Neural cell (in vitro differentiated cells): ENCODE results near the gene POLQ. TPM values are rescaled to one million over a fixed set of nuclear protein-coding genes. Genes with fewer than 3 reads are reported as not detected.
"Not testable (repeated sequence)": the region's sequence is repeated elsewhere in the genome, so short reads cannot be mapped to it uniquely, and the experiment has no call there.

Source experiments
- H2AFZ ChIP-seq: fragments of 200-600, 300-800 bp; sonication (generic), shearing (Covaris generic); 2 replicates; pipeline ENCODE4 v1.6.0; 2014; ENCODE audit warnings: low read depth, mild to moderate bottlenecking, antibody characterized with exemption, low read length, moderate library complexity
- H3F3A ChIP-seq: fragments of 200-600 bp; shearing (Covaris generic); 2 replicates; pipeline ENCODE4 v1.6.1; 2016; ENCODE audit warnings: mild to moderate bottlenecking, moderate library complexity, mixed read lengths, antibody characterized with exemption, low read length; ENCODE audit not compliant: insufficient read depth, poor library complexity, severe bottlenecking
- H3K27ac ChIP-seq: fragments of 200-600, 300-800 bp; sonication (generic), shearing (Covaris generic); 2 replicates; pipeline ENCODE4 v1.5.1; 2014; ENCODE audit warnings: mild to moderate bottlenecking, low read length, moderate library complexity
- H3K27me3 ChIP-seq: fragments of 300-800, 200-600 bp; sonication (generic), shearing (Covaris generic); 2 replicates; pipeline ENCODE4 v1.6.0; 2014; ENCODE audit warnings: mild to moderate bottlenecking, low read depth, low read length, moderate library complexity; ENCODE audit not compliant: insufficient read depth
- H3K36me3 ChIP-seq: fragments of 300-800, 200-600 bp; sonication (generic), shearing (Covaris generic); 2 replicates; pipeline ENCODE4 v1.5.1; 2014; ENCODE audit warnings: mild to moderate bottlenecking, antibody characterized with exemption, low read length, moderate library complexity; ENCODE audit not compliant: insufficient read depth
- H3K4me2 ChIP-seq: fragments of 300-800, 200-600 bp; sonication (generic), shearing (Covaris generic); 2 replicates; pipeline ENCODE4 v1.6.0; 2014; ENCODE audit warnings: mild to moderate bottlenecking, low read length
- H3K4me3 ChIP-seq: fragments of 300-800, 200-600 bp; sonication (generic), shearing (Covaris generic); 2 replicates; pipeline ENCODE4 v1.5.1; 2014; ENCODE audit warnings: mild to moderate bottlenecking, low read length, moderate library complexity
- H3K79me2 ChIP-seq: fragments of 200-600 bp; shearing (Covaris generic); replicated peaks from 2 replicates; pipeline ENCODE4 v1.6.0; 2014; ENCODE audit warnings: mild to moderate bottlenecking, low read length, moderate library complexity; ENCODE audit not compliant: insufficient read depth
- H3K9ac ChIP-seq: fragments of 300-800, 200-600 bp; sonication (generic), shearing (Covaris generic); 2 replicates; pipeline ENCODE4 v1.6.1; 2016; ENCODE audit warnings: mild to moderate bottlenecking, low read length, mixed read lengths
- H3K9me2 ChIP-seq: fragments of 200-600 bp; shearing (Covaris generic); 2 replicates; pipeline ENCODE4 v1.6.1; 2016; ENCODE audit warnings: mild to moderate bottlenecking, low read length, mixed read lengths; ENCODE audit not compliant: insufficient read depth
- H3K9me3 ChIP-seq: fragments of 200-600, 300-800 bp; sonication (generic), shearing (Covaris generic); 2 replicates; pipeline ENCODE4 v1.6.1; 2016; ENCODE audit warnings: mild to moderate bottlenecking, mixed run types, low read length, moderate library complexity, mixed read lengths
- H4K20me1 ChIP-seq: fragments of 200-600 bp; shearing (Covaris generic); 2 replicates; pipeline ENCODE4 v1.6.1; 2016; ENCODE audit warnings: mild to moderate bottlenecking, mixed run types; ENCODE audit not compliant: insufficient read depth
- CTCF ChIP-seq: fragments of 450-650 bp; IDR thresholded peaks from 2 replicates; pipeline ENCODE4 v1.5.1; 2014; ENCODE audit warnings: antibody characterized with exemption, mild to moderate bottlenecking, moderate library complexity; ENCODE audit not compliant: poor library complexity, severe bottlenecking
- EP300 ChIP-seq: fragments of 450-650 bp; conservative IDR thresholded peaks from 2 replicates; pipeline ENCODE4 v1.6.1; 2014; ENCODE audit warnings: antibody characterized with exemption, mild to moderate bottlenecking, moderate library complexity; ENCODE audit not compliant: poor library complexity, severe bottlenecking
- EZH2 ChIP-seq: fragments of 200-600, 300-800 bp; shearing (Covaris generic), sonication (generic); IDR thresholded peaks from 2 replicates; pipeline ENCODE4 v1.6.1; 2014; ENCODE audit warnings: antibody characterized with exemption, low read length, borderline replicate concordance, mild to moderate bottlenecking; ENCODE audit not compliant: insufficient read depth, poor library complexity, severe bottlenecking
- MXI1 ChIP-seq: fragments of 450-650 bp; conservative IDR thresholded peaks from 2 replicates; pipeline ENCODE4 v1.6.1; 2014; ENCODE audit warnings: antibody characterized with exemption, mild to moderate bottlenecking; ENCODE audit not compliant: poor library complexity, severe bottlenecking
- POLR2AphosphoS5 ChIP-seq: IDR thresholded peaks from 2 replicates; pipeline ENCODE4 v1.6.1; 2012
- RAD21 ChIP-seq: fragments of 450-650 bp; conservative IDR thresholded peaks from 2 replicates; pipeline ENCODE4 v1.6.1; 2014; ENCODE audit warnings: antibody characterized with exemption, mild to moderate bottlenecking, moderate library complexity
- SMC3 ChIP-seq: fragments of 450-650 bp; conservative IDR thresholded peaks from 2 replicates; pipeline ENCODE4 v1.6.1; 2014; ENCODE audit warnings: antibody characterized with exemption, mild to moderate bottlenecking, moderate library complexity; ENCODE audit not compliant: poor library complexity
- TAF1 ChIP-seq: IDR thresholded peaks from 2 replicates; pipeline ENCODE4 v1.6.1; 2012; ENCODE audit warnings: low read depth
- polyA plus RNA-seq: library from polyadenylated mRNA; depleted of rRNA; stranded (reverse); fragments of >200 nt; gene quantifications from 2 replicates; pipeline ENCODE4 v1.2.3, GENCODE V29; 2014
- TF ChIP-seq, protein P1 (sequence below): IDR thresholded peaks from 2 replicates; pipeline ENCODE4 v1.6.1; 2012; ENCODE audit warnings: borderline replicate concordance

The POLQ gene
- polyA plus RNA-seq, 1 donor from 2014 or later, result 0.10 TPM

DNA sequence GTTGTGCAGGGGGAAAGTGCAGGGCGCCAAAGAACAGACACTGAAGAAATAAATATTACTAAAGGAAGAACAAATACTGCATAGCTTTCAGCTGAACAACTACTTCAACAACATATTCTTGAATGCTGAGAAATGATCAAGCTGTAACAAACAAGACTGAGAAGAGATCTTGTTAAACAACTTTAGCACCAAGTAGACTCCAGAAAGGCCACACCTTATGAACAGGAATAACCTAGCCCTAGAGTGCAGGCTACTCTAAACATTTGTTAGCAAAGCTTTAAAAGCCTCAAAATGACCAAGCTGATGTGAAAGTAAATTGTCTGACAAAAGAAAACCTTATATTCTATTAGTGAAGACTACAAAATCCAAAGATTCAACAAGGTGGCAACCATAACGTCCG lies 83.2 kb downstream of the POLQ start:
- Histone ChIP-seq H3K4me2 (no peak overlapping the region), H3K9ac (no peak overlapping the region), H3K79me2 (no peaks in the 10 kb centered on the region), H3K27me3 (no peaks in the 10 kb centered on the region), H3K36me3 (no peaks in the 10 kb centered on the region), H3K27ac (no peak overlapping the region), H3K4me3 (no peak overlapping the region), H2AFZ (no peak overlapping the region), H4K20me1 (no peaks in the 10 kb centered on the region), H3K9me2 (no peaks in the 10 kb centered on the region), H3F3A (no peaks in the 10 kb centered on the region), H3K9me3 (no peaks in the 10 kb centered on the region)
- TF ChIP-seq EZH2 (no peak), POLR2AphosphoS5 (no peak), CTCF (no peak)
- TF ChIP-seq, protein P1, sequence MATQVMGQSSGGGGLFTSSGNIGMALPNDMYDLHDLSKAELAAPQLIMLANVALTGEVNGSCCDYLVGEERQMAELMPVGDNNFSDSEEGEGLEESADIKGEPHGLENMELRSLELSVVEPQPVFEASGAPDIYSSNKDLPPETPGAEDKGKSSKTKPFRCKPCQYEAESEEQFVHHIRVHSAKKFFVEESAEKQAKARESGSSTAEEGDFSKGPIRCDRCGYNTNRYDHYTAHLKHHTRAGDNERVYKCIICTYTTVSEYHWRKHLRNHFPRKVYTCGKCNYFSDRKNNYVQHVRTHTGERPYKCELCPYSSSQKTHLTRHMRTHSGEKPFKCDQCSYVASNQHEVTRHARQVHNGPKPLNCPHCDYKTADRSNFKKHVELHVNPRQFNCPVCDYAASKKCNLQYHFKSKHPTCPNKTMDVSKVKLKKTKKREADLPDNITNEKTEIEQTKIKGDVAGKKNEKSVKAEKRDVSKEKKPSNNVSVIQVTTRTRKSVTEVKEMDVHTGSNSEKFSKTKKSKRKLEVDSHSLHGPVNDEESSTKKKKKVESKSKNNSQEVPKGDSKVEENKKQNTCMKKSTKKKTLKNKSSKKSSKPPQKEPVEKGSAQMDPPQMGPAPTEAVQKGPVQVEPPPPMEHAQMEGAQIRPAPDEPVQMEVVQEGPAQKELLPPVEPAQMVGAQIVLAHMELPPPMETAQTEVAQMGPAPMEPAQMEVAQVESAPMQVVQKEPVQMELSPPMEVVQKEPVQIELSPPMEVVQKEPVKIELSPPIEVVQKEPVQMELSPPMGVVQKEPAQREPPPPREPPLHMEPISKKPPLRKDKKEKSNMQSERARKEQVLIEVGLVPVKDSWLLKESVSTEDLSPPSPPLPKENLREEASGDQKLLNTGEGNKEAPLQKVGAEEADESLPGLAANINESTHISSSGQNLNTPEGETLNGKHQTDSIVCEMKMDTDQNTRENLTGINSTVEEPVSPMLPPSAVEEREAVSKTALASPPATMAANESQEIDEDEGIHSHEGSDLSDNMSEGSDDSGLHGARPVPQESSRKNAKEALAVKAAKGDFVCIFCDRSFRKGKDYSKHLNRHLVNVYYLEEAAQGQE, result no peak

GRCh38 chr3:121451752-121452151 lies 94.0 kb downstream of the POLQ start:
- H3K9ac ChIP-seq, H3K9me2 ChIP-seq, H3K36me3 ChIP-seq, H3K4me3 ChIP-seq, H2AFZ ChIP-seq, H3K27ac ChIP-seq, H3K4me2 ChIP-seq, H3F3A ChIP-seq, H3K79me2 ChIP-seq, H3K9me3 ChIP-seq, H3K27me3 ChIP-seq, H4K20me1 ChIP-seq: not testable (repeated sequence)

- Histone ChIP-seq H3K4me2 (no peak overlapping the region), H3K9me3 (no peaks in the 10 kb centered on the region), H2AFZ (no peak overlapping the region), H3K79me2 (no peaks in the 10 kb centered on the region), H3K36me3 (no peaks in the 10 kb centered on the region), H3F3A (no peaks in the 10 kb centered on the region), H4K20me1 (no peaks in the 10 kb centered on the region), H3K4me3 (no peak overlapping the region), H3K9ac (no peak overlapping the region), H3K9me2 (no peaks in the 10 kb centered on the region), H3K27me3 (no peaks in the 10 kb centered on the region), H3K27ac (no peak overlapping the region)
- TF ChIP-seq EP300, result no peak
- TF ChIP-seq TAF1, result no peak
- no peak for TF ChIP-seq CTCF
- no peak for TF ChIP-seq SMC3
- TF ChIP-seq, protein P1, result no peak
- no peak for TF ChIP-seq MXI1
- no peak for TF ChIP-seq RAD21
- TF ChIP-seq POLR2AphosphoS5, result no peak
- no peak for TF ChIP-seq EZH2
These were observed 102.3 kb downstream of the POLQ start for GRCh38 chr3:121443456-121443855.
